PC-9 (cell line): ENCODE results near the gene PRSS2. TPM values are rescaled to one million over a fixed set of nuclear protein-coding genes. Genes with fewer than 3 reads are reported as not detected.
A peak's percentile ranks its signal among the peaks of the same experiment; 100 is the strongest.

Experiments
- BruUV-seq: library from RNA; stranded (reverse); fragments of 400-500 nt; replicated peaks from 2 replicates; lab custom pipeline; 2021; lab: Mats Ljungman, UMichigan
- CTCF ChIA-PET: fragments of 300-600 bp; sonication (Branson Sonifier 250); formaldehyde crosslinking; loops from one replicate; lab custom pipeline; 2022; ENCODE audit warnings: antibody characterized with exemption; lab: Charles Lee
- POLR2A ChIA-PET: fragments of 300-600 bp; sonication (Branson Sonifier 250); formaldehyde crosslinking; loops from one replicate; lab custom pipeline; 2022; ENCODE audit warnings: antibody characterized with exemption; ENCODE audit not compliant: unreplicated experiment; lab: Charles Lee
- DNase-seq, 2 experiments: peaks; one replicate each; pipeline versions ENCODE4 v3.0.0 to v3.0.0-alpha.2; 2015 to 2022; ENCODE audit warnings: mixed read lengths in 1 of 2
- H2AFZ ChIP-seq: fragments of 200-600 bp; sonication (generic); 2 replicates; pipeline ENCODE4 v1.8.1; 2017; ENCODE audit warnings: antibody characterized with exemption
- H3F3A ChIP-seq: fragments of 200-600 bp; sonication (generic); 2 replicates; pipeline ENCODE4 v1.8.1; 2017; ENCODE audit warnings: antibody characterized with exemption, mild to moderate bottlenecking, low read depth; ENCODE audit not compliant: insufficient read depth
- H3K27ac ChIP-seq: fragments of 200-600 bp; sonication (generic); 2 replicates; pipeline ENCODE4 v1.6.1; 2016; ENCODE audit warnings: mixed run types
- H3K27me3 ChIP-seq: fragments of 200-600 bp; sonication (generic); 2 replicates; pipeline ENCODE4 v1.6.1; 2016; ENCODE audit warnings: low read depth, mixed run types; ENCODE audit not compliant: insufficient read depth
- H3K36me3 ChIP-seq: fragments of 200-600 bp; sonication (generic); 2 replicates; pipeline ENCODE4 v1.6.1; 2016; ENCODE audit warnings: low read depth, mixed run types
- H3K4me1 ChIP-seq: fragments of 200-600 bp; sonication (generic); replicated peaks from 2 replicates; pipeline ENCODE4 v1.6.1; 2016; ENCODE audit warnings: mixed run types; ENCODE audit not compliant: insufficient read depth
- H3K4me2 ChIP-seq: fragments of 200-600 bp; sonication (generic); 2 replicates; pipeline ENCODE4 v1.6.1; 2017; ENCODE audit warnings: mixed run types
- H3K4me3 ChIP-seq: fragments of 200-600 bp; sonication (generic); 2 replicates; pipeline ENCODE4 v1.6.1; 2016; ENCODE audit warnings: mixed run types
- H3K79me2 ChIP-seq: fragments of 200-600 bp; sonication (generic); 2 replicates; pipeline ENCODE4 v1.6.1; 2017; ENCODE audit warnings: low read depth, mixed run types
- H3K9me2 ChIP-seq: fragments of 200-600 bp; sonication (generic); 2 replicates; pipeline ENCODE4 v1.8.1; 2017; ENCODE audit warnings: mild to moderate bottlenecking; ENCODE audit not compliant: insufficient read depth
- H3K9me3 ChIP-seq: fragments of 200-600 bp; sonication (generic); 2 replicates; pipeline ENCODE4 v1.8.1; 2016; ENCODE audit warnings: low read depth; ENCODE audit not compliant: insufficient read depth
- H4K20me1 ChIP-seq: fragments of 200-600 bp; sonication (generic); 2 replicates; pipeline ENCODE4 v1.8.1; 2017; ENCODE audit not compliant: insufficient read depth
- EZH2 ChIP-seq: fragments of 200-600 bp; sonication (generic); IDR thresholded peaks from 2 replicates; pipeline ENCODE4 v1.8.0; 2017; ENCODE audit warnings: antibody characterized with exemption, low read depth
- intact Hi-C: fragments of 100-400 bp; cut with micrococcal nuclease; formaldehyde crosslinking; loops from one replicate; pipeline ENCODE4 v1.10.0; 2022; ENCODE audit not compliant: unreplicated experiment
- total RNA-seq: library from RNA; stranded (reverse); gene quantifications from 2 replicates; pipeline ENCODE4 v1.2.3, GENCODE V29; 2021
- TF ChIP-seq, protein P1 (sequence below): fragments of 200-600 bp; sonication (generic); conservative IDR thresholded peaks from 2 replicates; pipeline ENCODE4 v1.6.1; 2017; ENCODE audit warnings: mixed run types, antibody characterized with exemption, mild to moderate bottlenecking, moderate library complexity

PRSS2 gene
- total RNA-seq, 1 experiment from 2014 or later = not detected

DNA sequence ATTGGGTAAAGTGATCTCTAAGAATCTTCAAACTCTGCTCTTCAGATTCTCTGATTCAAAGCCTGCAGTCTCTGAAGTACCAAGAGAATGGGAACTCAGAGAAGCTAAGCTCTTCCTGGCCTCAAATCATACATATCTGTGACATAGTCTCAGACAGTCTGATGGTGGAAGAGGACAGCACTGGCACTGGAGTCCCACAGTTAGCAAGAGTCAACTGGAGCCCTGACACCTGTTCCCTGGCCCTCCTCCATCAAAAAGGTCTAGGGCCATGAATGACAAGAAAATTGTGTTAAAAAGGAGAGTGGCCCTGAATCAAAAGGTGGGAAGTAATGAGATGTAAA is 37.7 kb downstream of the PRSS2 start:
- TSS peak; percentile 46 for BruUV-seq
- Histone ChIP-seq H3K4me3 (no peak overlapping the region), H3K9me3 (no peaks in the 10 kb centered on the region; the same call in 1 of the 2 replicates), H3K79me2 (peaks cover 6% of the 10 kb centered on the region; the same call in 1 of the 2 replicates), H3F3A (peaks cover 63% of the 10 kb centered on the region), H3K4me2 (peak overlapping the region; percentile 69), H3K36me3 (no peaks in the 10 kb centered on the region), H3K27ac (peak overlapping the region; percentile 96), H2AFZ (no peak overlapping the region), H3K27me3 (no peaks in the 10 kb centered on the region), H4K20me1 (no peaks in the 10 kb centered on the region), H3K9me2 (no peaks in the 10 kb centered on the region), H3K4me1 (peaks cover 64% of the 10 kb centered on the region)
- TF ChIP-seq, protein P1, sequence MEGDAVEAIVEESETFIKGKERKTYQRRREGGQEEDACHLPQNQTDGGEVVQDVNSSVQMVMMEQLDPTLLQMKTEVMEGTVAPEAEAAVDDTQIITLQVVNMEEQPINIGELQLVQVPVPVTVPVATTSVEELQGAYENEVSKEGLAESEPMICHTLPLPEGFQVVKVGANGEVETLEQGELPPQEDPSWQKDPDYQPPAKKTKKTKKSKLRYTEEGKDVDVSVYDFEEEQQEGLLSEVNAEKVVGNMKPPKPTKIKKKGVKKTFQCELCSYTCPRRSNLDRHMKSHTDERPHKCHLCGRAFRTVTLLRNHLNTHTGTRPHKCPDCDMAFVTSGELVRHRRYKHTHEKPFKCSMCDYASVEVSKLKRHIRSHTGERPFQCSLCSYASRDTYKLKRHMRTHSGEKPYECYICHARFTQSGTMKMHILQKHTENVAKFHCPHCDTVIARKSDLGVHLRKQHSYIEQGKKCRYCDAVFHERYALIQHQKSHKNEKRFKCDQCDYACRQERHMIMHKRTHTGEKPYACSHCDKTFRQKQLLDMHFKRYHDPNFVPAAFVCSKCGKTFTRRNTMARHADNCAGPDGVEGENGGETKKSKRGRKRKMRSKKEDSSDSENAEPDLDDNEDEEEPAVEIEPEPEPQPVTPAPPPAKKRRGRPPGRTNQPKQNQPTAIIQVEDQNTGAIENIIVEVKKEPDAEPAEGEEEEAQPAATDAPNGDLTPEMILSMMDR = no peak
- TF ChIP-seq EZH2 = no peak
- intact Hi-C loops = loop anchor here (1.0 to 2.0 kb wide), 4 partner anchors 13 to 434 kb away; no protein-coding TSS in a partner anchor
- ChIA-PET CTCF (interaction anchor here (0.8 to 2.4 kb wide), 6 partner anchors 11 to 433 kb away, joined by 3 to 41 read pairs (median 4); no protein-coding TSS in a partner anchor), POLR2A (interaction anchor here (0.6 to 1.5 kb wide), 4 partner anchors 12 to 69 kb away, joined by 4 to 31 read pairs (median 7); no protein-coding TSS in a partner anchor)
- no peak for DNase-seq

DNA sequence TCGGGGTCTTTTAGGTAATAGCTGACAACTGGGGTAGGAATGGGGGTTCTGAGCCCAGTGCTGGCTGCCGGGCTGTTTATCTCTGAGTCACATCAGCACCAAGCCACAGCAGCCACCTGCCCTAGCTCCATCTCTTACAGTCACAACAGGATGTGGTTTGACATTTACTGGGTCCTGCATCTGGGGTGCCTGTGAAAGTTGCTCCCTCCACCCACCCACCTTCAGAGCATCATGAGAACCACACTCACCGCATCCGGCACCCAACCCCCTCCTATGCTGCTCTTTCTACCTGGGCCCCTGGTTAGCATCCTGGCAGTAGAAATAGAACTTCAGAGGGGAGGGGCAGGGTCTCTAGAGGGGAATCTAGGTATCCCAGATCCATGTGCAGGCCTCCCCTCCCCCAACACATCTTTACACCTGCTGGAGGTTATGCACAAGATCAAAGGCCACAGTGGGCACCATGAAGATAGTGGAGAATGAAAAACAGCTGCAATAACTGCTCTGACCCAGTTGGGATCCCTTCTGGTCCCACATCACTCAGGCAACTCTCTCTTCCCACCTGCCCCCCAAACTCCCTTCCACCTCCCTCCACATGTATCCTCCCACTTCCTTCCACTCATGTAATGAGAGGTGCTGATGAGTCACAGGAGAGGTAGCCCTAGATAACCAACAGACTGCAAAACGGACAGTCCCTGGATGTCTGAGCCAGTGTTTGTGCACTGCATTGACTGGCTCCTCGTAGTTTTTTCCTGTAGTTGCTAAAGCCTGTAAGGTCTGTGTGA is 38.2 kb downstream of the PRSS2 start:
- H3K9me3 ChIP-seq = no peaks in the 10 kb centered on the region; the same call in 1 of the 2 replicates
- H2AFZ ChIP-seq = no peak overlapping the region
- no peak for TF ChIP-seq EZH2
- TF ChIP-seq, protein P1 = no peak
- no peaks in the 10 kb centered on the region for H4K20me1 ChIP-seq
- H3F3A ChIP-seq = peaks cover 68% of the 10 kb centered on the region
- POLR2A ChIA-PET = interaction anchor here (0.6 to 1.5 kb wide), 4 partner anchors 12 to 70 kb away, joined by 4 to 31 read pairs (median 7); no protein-coding TSS in a partner anchor
- no peaks in the 10 kb centered on the region for H3K36me3 ChIP-seq
- peak overlapping the region; percentile 16; the same call in 1 of the 2 replicates for H3K4me3 ChIP-seq
- peaks cover 6% of the 10 kb centered on the region; the same call in 1 of the 2 replicates for H3K79me2 ChIP-seq
- no peaks in the 10 kb centered on the region for H3K27me3 ChIP-seq
- H3K27ac ChIP-seq = peak overlapping the region; percentile 96
- intact Hi-C loops = loop anchor here (1.0 to 2.0 kb wide), 5 partner anchors 14 to 434 kb away; no protein-coding TSS in a partner anchor
- CTCF ChIA-PET = interaction anchor here (0.7 to 2.4 kb wide), 7 partner anchors 16 to 433 kb away, joined by 3 to 41 read pairs (median 4); no protein-coding TSS in a partner anchor
- DNase-seq = peak; percentile 84 to 98
- no TSS peak for BruUV-seq
- H3K4me2 ChIP-seq = peak overlapping the region; percentile 69
- H3K4me1 ChIP-seq = peaks cover 70% of the 10 kb centered on the region
- no peaks in the 10 kb centered on the region for H3K9me2 ChIP-seq

DNA sequence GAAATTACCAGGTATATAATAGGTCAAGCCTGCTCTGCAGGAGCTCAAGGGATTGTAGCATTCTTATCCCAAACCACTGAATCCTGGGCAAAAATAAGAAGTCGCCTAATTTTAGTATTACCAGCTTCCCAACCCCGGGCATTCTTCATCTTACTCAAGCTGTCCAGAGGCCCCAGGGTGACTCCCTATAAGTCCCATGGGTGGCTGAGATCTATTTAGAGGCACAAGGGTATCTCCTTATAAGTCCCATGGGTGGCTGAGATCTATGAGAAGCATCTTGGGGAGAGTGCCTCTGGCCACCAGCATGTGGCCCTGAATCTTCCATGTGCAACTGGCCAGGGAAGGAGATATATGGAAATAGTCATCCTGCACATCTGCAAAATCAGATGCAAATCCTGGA is 38.9 kb downstream of the PRSS2 start:
- Histone ChIP-seq H3F3A (peaks cover 75% of the 10 kb centered on the region), H3K4me3 (peak overlapping the region; percentile 16; the same call in 1 of the 2 replicates), H3K4me2 (peak overlapping the region; percentile 69), H3K27me3 (no peaks in the 10 kb centered on the region), H3K9me3 (no peaks in the 10 kb centered on the region; the same call in 1 of the 2 replicates), H3K27ac (peak overlapping the region; percentile 96), H3K79me2 (peaks cover 6% of the 10 kb centered on the region; the same call in 1 of the 2 replicates), H3K4me1 (peaks cover 77% of the 10 kb centered on the region), H3K9me2 (no peaks in the 10 kb centered on the region), H4K20me1 (no peaks in the 10 kb centered on the region), H3K36me3 (no peaks in the 10 kb centered on the region), H2AFZ (no peak overlapping the region)
- intact Hi-C loops = loop anchor here (1.0 to 10.0 kb wide), 5 partner anchors 195 to 435 kb away; no protein-coding TSS in a partner anchor
- TF ChIP-seq EZH2 = no peak
- TF ChIP-seq, protein P1 = no peak
- DNase-seq = no peak
- CTCF ChIA-PET = interaction anchor here (0.7 to 2.4 kb wide), 4 partner anchors 26 to 275 kb away, joined by 3 to 41 read pairs (median 8); no protein-coding TSS in a partner anchor
- POLR2A ChIA-PET = interaction anchor here (0.6 to 1.0 kb wide), 2 partner anchors 14 to 16 kb away, joined by 3 read pairs; no protein-coding TSS in a partner anchor
- BruUV-seq = no TSS peak
